H9 (cell line): Measurements from ENCODE around the gene TTC14. TPM values are rescaled to one million over a fixed set of nuclear protein-coding genes. Genes with fewer than 3 reads are reported as not detected.
"Not testable (repeated sequence)": the region's sequence is repeated elsewhere in the genome, so short reads cannot be mapped to it uniquely, and the experiment has no call there.

Source experiments
- DNase-seq: peaks from one replicate; pipeline ENCODE4 v3.0.0-alpha.2; 2017
- H2AFZ ChIP-seq: one replicate; pipeline ENCODE4 v1.6.1; 2013; ENCODE audit warnings: mild to moderate bottlenecking, low read length, control low read depth, moderate library complexity
- H2AK5ac ChIP-seq: 2 replicates; pipeline ENCODE4 v1.6.1; 2013; ENCODE audit warnings: low read length, control low read depth, mixed read lengths; ENCODE audit not compliant: insufficient read length
- H2BK120ac ChIP-seq: one replicate; pipeline ENCODE4 v1.6.1; 2013; ENCODE audit warnings: low read depth, mild to moderate bottlenecking, low read length, control low read depth, inconsistent platforms; ENCODE audit not compliant: poor library complexity, severe bottlenecking
- H2BK12ac ChIP-seq: 2 replicates; pipeline ENCODE4 v1.6.1; 2013; ENCODE audit warnings: low read length, control low read depth, mixed read lengths, low read depth; ENCODE audit not compliant: insufficient read length
- H2BK15ac ChIP-seq: 2 replicates; pipeline ENCODE4 v1.6.1; 2013; ENCODE audit warnings: low read depth, low read length, control low read depth
- H2BK20ac ChIP-seq: one replicate; pipeline ENCODE4 v1.6.1; 2013; ENCODE audit warnings: low read depth, mild to moderate bottlenecking, low read length, control low read depth, inconsistent platforms; ENCODE audit not compliant: poor library complexity, severe bottlenecking
- H2BK5ac ChIP-seq: 2 replicates; pipeline ENCODE4 v1.6.1; 2013; ENCODE audit warnings: low read length, control low read depth, mixed read lengths; ENCODE audit not compliant: insufficient read length
- H3K14ac ChIP-seq: 2 replicates; pipeline ENCODE4 v1.6.1; 2013; ENCODE audit warnings: low read length, control low read depth; ENCODE audit not compliant: insufficient read depth
- H3K18ac ChIP-seq: 2 replicates; pipeline ENCODE4 v1.6.1; 2013; ENCODE audit warnings: low read depth, mild to moderate bottlenecking, mixed read lengths, low read length, control low read depth; ENCODE audit not compliant: insufficient read length
- H3K23ac ChIP-seq: 2 replicates; pipeline ENCODE4 v1.6.1; 2013; ENCODE audit warnings: low read length, control low read depth, mixed read lengths, low read depth; ENCODE audit not compliant: insufficient read length
- H3K23me2 ChIP-seq: 2 replicates; pipeline ENCODE4 v1.6.1; 2013; ENCODE audit warnings: low read depth, mild to moderate bottlenecking, mixed read lengths, low read length, control low read depth; ENCODE audit not compliant: insufficient read length, poor library complexity, severe bottlenecking
- H3K27ac ChIP-seq: 2 replicates; pipeline ENCODE4 v1.5.1; 2013; ENCODE audit warnings: low read length, control low read depth, mixed read lengths, low read depth; ENCODE audit not compliant: insufficient read length
- H3K27me3 ChIP-seq: 2 replicates; pipeline ENCODE4 v1.6.1; 2013; ENCODE audit warnings: low read length, control low read depth, inconsistent platforms; ENCODE audit not compliant: insufficient read depth
- H3K4ac ChIP-seq: 2 replicates; pipeline ENCODE4 v1.6.1; 2013; ENCODE audit warnings: low read depth, mild to moderate bottlenecking, control low read depth, inconsistent platforms, low read length, moderate library complexity
- H3K4me1 ChIP-seq: 2 replicates; pipeline ENCODE4 v1.6.1; 2013; ENCODE audit warnings: low read length, control low read depth, inconsistent platforms; ENCODE audit not compliant: insufficient read depth
- H3K4me2 ChIP-seq: 2 replicates; pipeline ENCODE4 v1.6.1; 2013; ENCODE audit warnings: low read length, control low read depth, mixed read lengths; ENCODE audit not compliant: insufficient read length, insufficient read depth
- H3K56ac ChIP-seq: 2 replicates; pipeline ENCODE4 v1.6.1; 2013; ENCODE audit warnings: low read depth, mild to moderate bottlenecking, mixed read lengths, low read length, control low read depth; ENCODE audit not compliant: insufficient read length
- H3K79me1 ChIP-seq: 2 replicates; pipeline ENCODE4 v1.6.1; 2013; ENCODE audit warnings: low read depth, mild to moderate bottlenecking, moderate library complexity, low read length, control low read depth, inconsistent platforms; ENCODE audit not compliant: insufficient read depth, poor library complexity, severe bottlenecking
- H3K79me2 ChIP-seq: 2 replicates; pipeline ENCODE4 v1.6.1; 2013; ENCODE audit warnings: low read length, control low read depth, inconsistent platforms; ENCODE audit not compliant: insufficient read depth
- H3K9ac ChIP-seq: 2 replicates; pipeline ENCODE4 v1.6.1; 2013; ENCODE audit warnings: low read length, control low read depth, mixed read lengths; ENCODE audit not compliant: insufficient read length; ENCODE audit errors: extremely low read depth
- H3K9me3 ChIP-seq: one replicate; pipeline ENCODE4 v1.6.1; 2013; ENCODE audit warnings: low read depth, low read length, inconsistent platforms; ENCODE audit not compliant: control insufficient read depth
- H3T11ph ChIP-seq: one replicate; pipeline ENCODE4 v1.6.1; 2013; ENCODE audit warnings: mild to moderate bottlenecking, low read length, control low read depth, inconsistent platforms
- H4K20me1 ChIP-seq: one replicate; pipeline ENCODE4 v1.6.1; 2013; ENCODE audit not compliant: control insufficient read depth, insufficient read length, insufficient read depth
- H4K5ac ChIP-seq: 2 replicates; pipeline ENCODE4 v1.6.1; 2013; ENCODE audit warnings: low read depth, mild to moderate bottlenecking, mixed read lengths, low read length, control low read depth; ENCODE audit not compliant: insufficient read length
- H4K8ac ChIP-seq: replicated peaks from 2 replicates; pipeline ENCODE4 v1.6.1; 2013; ENCODE audit warnings: low read length, control low read depth, mixed read lengths, low read depth; ENCODE audit not compliant: insufficient read length
- H4K91ac ChIP-seq: 2 replicates; pipeline ENCODE4 v1.6.1; 2013; ENCODE audit warnings: low read depth, mild to moderate bottlenecking, moderate library complexity, mixed read lengths, low read length, control low read depth; ENCODE audit not compliant: insufficient read length
- H3K27ac Mint-ChIP-seq, 3 experiments: 2 replicates in 2 of 3; 3 replicates in 1 of 3; pipeline ENCODE4 v1.8.0; 2020 to 2021; ENCODE audit warnings: mixed read lengths in 3 of 3, mild to moderate bottlenecking in 1 of 3, moderate library complexity in 1 of 3
- H3K27me3 Mint-ChIP-seq: 2 replicates; pipeline ENCODE4 v1.8.0; 2021; ENCODE audit warnings: low read depth, mild to moderate bottlenecking, moderate library complexity, mixed read lengths
- H3K36me3 Mint-ChIP-seq, 3 experiments: 2 replicates in 2 of 3; 3 replicates in 1 of 3; pipeline ENCODE4 v1.8.0; 2020 to 2021; ENCODE audit warnings: low read depth in 3 of 3, mixed read lengths in 3 of 3; ENCODE audit not compliant: insufficient read depth in 1 of 3
- H3K4me1 Mint-ChIP-seq, 2 experiments: 2 replicates each; pipeline ENCODE4 v1.8.0; 2020; ENCODE audit warnings: mixed read lengths in 2 of 2
- H3K4me3 Mint-ChIP-seq, 2 experiments: 2 replicates in 1 of 2; 3 replicates in 1 of 2; pipeline ENCODE4 v1.8.0; 2020 to 2021; ENCODE audit warnings: mild to moderate bottlenecking in 2 of 2, mixed read lengths in 2 of 2, moderate library complexity in 1 of 2
- H3K9me3 Mint-ChIP-seq, 2 experiments: 2 replicates in 1 of 2; 3 replicates in 1 of 2; pipeline ENCODE4 v1.8.0; 2020; ENCODE audit warnings: mild to moderate bottlenecking in 2 of 2, mixed read lengths in 2 of 2, moderate library complexity in 1 of 2
- CTCF ChIP-seq: fragments of 200-600 bp; sonication (generic); conservative IDR thresholded peaks from 3 replicates; pipeline ENCODE4 v1.8.0; 2021; ENCODE audit warnings: antibody characterized with exemption, mild to moderate bottlenecking
- WGBS: extraction: QIAGEN DNeasy Blood & Tissue Kit; methylation state at CpG from one replicate; pipeline ENCODE4 v1.1.7; 2013; ENCODE audit warnings: missing lambda C conversion rate, low lambda C conversion rate, mixed read lengths; ENCODE audit not compliant: insufficient read length; ENCODE audit errors: extremely low coverage; 5-methylcytosine and 5-hydroxymethylcytosine counted together
- total RNA-seq: library from RNA; stranded (reverse); gene quantifications from 2 replicates; pipeline ENCODE4 v1.2.1, GENCODE V29; 2021

TTC14 gene
- total RNA-seq, 1 experiment from 2014 or later, result 28.4 TPM

DNA sequence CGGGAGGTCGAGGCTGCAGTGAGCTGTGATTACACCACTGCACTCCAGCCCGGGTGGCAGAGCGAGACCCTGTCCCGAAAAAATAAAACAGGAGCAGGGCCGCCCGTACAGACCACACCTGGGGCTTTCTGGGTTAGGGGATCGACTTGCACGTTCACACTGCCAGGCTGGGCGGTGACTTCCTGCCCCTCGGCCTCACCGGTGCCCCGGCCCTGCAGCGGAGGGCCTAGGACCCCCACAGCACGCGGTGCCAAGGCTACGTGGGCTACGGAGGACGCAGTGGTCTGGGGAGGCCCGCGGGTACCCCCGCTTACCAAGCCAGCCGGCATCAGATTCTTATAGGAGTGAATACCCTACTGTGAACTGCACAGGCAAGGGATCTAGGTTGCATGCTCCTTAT, 11.6 kb upstream of the TTC14 start:
- no peak overlapping the region for H2BK5ac ChIP-seq
- H3K9ac ChIP-seq, result no peak overlapping the region
- H3K4me2 ChIP-seq, result no peak overlapping the region
- H2BK120ac ChIP-seq, result no peak overlapping the region
- H3K4me1 ChIP-seq, result no peaks in the 10 kb centered on the region
- DNase-seq, result no peak
- no peaks in the 10 kb centered on the region for H3K23me2 ChIP-seq
- H3K4ac ChIP-seq, result no peak overlapping the region
- no peaks in the 10 kb centered on the region for H3K79me2 ChIP-seq
- Mint-ChIP-seq H3K36me3 (no peaks in the 10 kb centered on the region), H3K4me3 (no peak overlapping the region), H3K9me3 (0 out of 5 replicates have a peak, but pooled peaks cover 0 to 3% of the 10 kb centered on the region in 2 experiments), H3K4me1 (peaks cover 5 to 6% of the 10 kb centered on the region in 2 experiments; a peak in 3 of 4 replicates), H3K27ac (no peak overlapping the region), H3K27me3 (peaks cover 2% of the 10 kb centered on the region)
- H2AK5ac ChIP-seq, result no peak overlapping the region
- no peaks in the 10 kb centered on the region for H3K27me3 ChIP-seq
- H3K79me1 ChIP-seq, result no peaks in the 10 kb centered on the region
- H3T11ph ChIP-seq, result no peak overlapping the region
- no peak overlapping the region for H3K23ac ChIP-seq
- no peak overlapping the region for H3K14ac ChIP-seq
- no peak for TF ChIP-seq CTCF
- H4K5ac ChIP-seq, result no peak overlapping the region
- H3K9me3 ChIP-seq, result no peaks in the 10 kb centered on the region
- H3K56ac ChIP-seq, result no peak overlapping the region
- H4K8ac ChIP-seq, result no peak overlapping the region
- no peak overlapping the region for H2BK15ac ChIP-seq
- H4K20me1 ChIP-seq, result no peaks in the 10 kb centered on the region
- H2BK12ac ChIP-seq, result no peak overlapping the region
- H2AFZ ChIP-seq, result no peak overlapping the region
- H3K27ac ChIP-seq, result no peak overlapping the region
- H4K91ac ChIP-seq, result no peak overlapping the region
- no peak overlapping the region for H3K18ac ChIP-seq
- H2BK20ac ChIP-seq, result no peak overlapping the region
- WGBS, result no CpG with 5 or more reads among the region's 23 CpGs

DNA sequence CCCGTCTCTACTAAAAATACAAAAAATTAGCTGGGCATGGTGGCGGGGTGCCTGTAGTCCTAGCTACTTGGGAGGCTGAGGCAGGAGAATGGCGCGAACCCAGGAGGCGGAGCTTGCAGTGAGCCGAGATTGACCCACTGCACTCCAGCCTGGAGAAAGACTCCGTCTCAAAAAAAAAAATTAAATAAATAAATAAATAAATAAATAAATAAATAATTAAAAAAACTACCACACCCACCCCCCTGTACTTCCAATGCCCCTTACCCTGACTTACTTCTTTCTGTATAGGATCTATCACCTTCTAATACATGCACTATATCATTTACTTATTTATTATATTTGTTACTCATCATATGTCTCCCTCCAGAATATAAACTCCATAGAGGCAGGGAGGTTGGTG, 8.3 kb upstream of the TTC14 start:
- not testable (repeated sequence) for H2BK20ac ChIP-seq, H3K14ac ChIP-seq, H3K23ac ChIP-seq, H3K9me3 ChIP-seq, H4K91ac ChIP-seq, H3K4me3 Mint-ChIP-seq, H3K18ac ChIP-seq, H3K27me3 ChIP-seq, H3K36me3 Mint-ChIP-seq, H3K4me2 ChIP-seq, H2BK120ac ChIP-seq, H2BK5ac ChIP-seq, H3K9me3 Mint-ChIP-seq, DNase-seq, H3K27ac Mint-ChIP-seq, H3K27ac ChIP-seq, H2BK15ac ChIP-seq, H3K23me2 ChIP-seq, H4K5ac ChIP-seq, H3K79me1 ChIP-seq, H3K56ac ChIP-seq, H4K20me1 ChIP-seq, H3K4ac ChIP-seq, H3K79me2 ChIP-seq, H2AK5ac ChIP-seq, H4K8ac ChIP-seq, H3K4me1 ChIP-seq, H3K9ac ChIP-seq, H3K4me1 Mint-ChIP-seq, H2BK12ac ChIP-seq, H3T11ph ChIP-seq, H2AFZ ChIP-seq
- H3K27me3 Mint-ChIP-seq, result peaks cover 20% of the 10 kb centered on the region
- no CpG with 5 or more reads among the region's 7 CpGs for WGBS
